Inferior parietal cortex (tissue), 1 donor: ENCODE data around the gene ADK.

Source experiments
- DNase-seq: peaks from one replicate; pipeline ENCODE4 v3.0.0-alpha.2; 2016; ENCODE audit errors: extremely low spot score

ADK gene

GRCh38 chr10:74238031-74238431, 87.0 kb downstream of the ADK start:
- DNase-seq = no peak

GRCh38 chr10:74238516-74238915, 87.5 kb downstream of the ADK start:
- no peak for DNase-seq

- no peak for DNase-seq
Measured at GRCh38 chr10:74243067-74243466, 92.0 kb downstream of the ADK start.

GRCh38 chr10:74244097-74244685, 93.2 kb downstream of the ADK start:
- peak; percentile 76 for DNase-seq

GRCh38 chr10:74244807-74245206, 93.8 kb downstream of the ADK start:
- DNase-seq = no peak

- no peak for DNase-seq
Measured at GRCh38 chr10:74246495-74246894, 95.5 kb downstream of the ADK start.

GRCh38 chr10:74249865-74250264, 98.8 kb downstream of the ADK start:
- no peak for DNase-seq

GRCh38 chr10:74255214-74255613, 104.2 kb downstream of the ADK start:
- no peak for DNase-seq

- DNase-seq = no peak
Measured at GRCh38 chr10:74255888-74256357, 104.9 kb downstream of the ADK start.

- no peak for DNase-seq
Measured at GRCh38 chr10:74262856-74263255, 111.8 kb downstream of the ADK start.

GRCh38 chr10:74263996-74264395, 113.0 kb downstream of the ADK start:
- DNase-seq = no peak

GRCh38 chr10:74272288-74272687, 121.3 kb downstream of the ADK start:
- no peak for DNase-seq

GRCh38 chr10:74275755-74276290, 124.8 kb downstream of the ADK start:
- no peak for DNase-seq

- DNase-seq = no peak
Measured at GRCh38 chr10:74276416-74276815, 125.4 kb downstream of the ADK start.

GRCh38 chr10:74282151-74282847, 131.3 kb downstream of the ADK start:
- no peak for DNase-seq

- no peak for DNase-seq
Measured at GRCh38 chr10:74282848-74283210, 131.8 kb downstream of the ADK start.

GRCh38 chr10:74289188-74289587, 138.2 kb downstream of the ADK start:
- no peak for DNase-seq

- no peak for DNase-seq
Measured at GRCh38 chr10:74289951-74290350, 138.9 kb downstream of the ADK start.

- DNase-seq = no peak
Measured at GRCh38 chr10:74290708-74291107, 139.7 kb downstream of the ADK start.

- DNase-seq = no peak
Measured at GRCh38 chr10:74292871-74293427, 141.9 kb downstream of the ADK start.

GRCh38 chr10:74293686-74294371, 142.8 kb downstream of the ADK start:
- DNase-seq = no peak

GRCh38 chr10:74297389-74298080, 146.5 kb downstream of the ADK start:
- DNase-seq = no peak
